Calu3 (cell line): ENCODE data around the gene KIFAP3. TPM values are rescaled to one million over a fixed set of nuclear protein-coding genes. Genes with fewer than 3 reads are reported as not detected.

Experiments used
- BruUV-seq: library from RNA; stranded (reverse); fragments of 400-500 nt; replicated peaks from 2 replicates; lab custom pipeline; 2021; lab: Mats Ljungman, UMichigan
- CTCF ChIA-PET: fragments of 300-600 bp; sonication (Branson Sonifier 250); formaldehyde crosslinking; loops from one replicate; lab custom pipeline; 2022; ENCODE audit warnings: antibody characterized with exemption; lab: Charles Lee
- DNase-seq: peaks from one replicate; pipeline ENCODE4 v3.0.0; 2022
- H3K27ac Mint-ChIP-seq: one replicate; pipeline ENCODE4 v1.8.0; 2022; ENCODE audit warnings: mixed read lengths; ENCODE audit not compliant: unreplicated experiment
- H3K27me3 Mint-ChIP-seq: one replicate; pipeline ENCODE4 v1.8.0; 2022; ENCODE audit warnings: mixed read lengths; ENCODE audit not compliant: unreplicated experiment
- H3K36me3 Mint-ChIP-seq: one replicate; pipeline ENCODE4 v1.8.0; 2022; ENCODE audit warnings: mild to moderate bottlenecking, moderate library complexity, mixed read lengths; ENCODE audit not compliant: insufficient read depth, unreplicated experiment
- H3K4me1 Mint-ChIP-seq: one replicate; pipeline ENCODE4 v1.8.0; 2022; ENCODE audit warnings: mild to moderate bottlenecking, low read depth, mixed read lengths; ENCODE audit not compliant: unreplicated experiment
- H3K4me3 Mint-ChIP-seq: one replicate; pipeline ENCODE4 v1.8.0; 2022; ENCODE audit warnings: mild to moderate bottlenecking, low read depth, moderate library complexity, mixed read lengths; ENCODE audit not compliant: unreplicated experiment
- H3K9me3 Mint-ChIP-seq: one replicate; pipeline ENCODE4 v1.8.0; 2022; ENCODE audit warnings: low read depth, mixed read lengths; ENCODE audit not compliant: unreplicated experiment
- CTCF ChIP-seq: fragments of 200-600 bp; IDR thresholded peaks from one replicate; pipeline ENCODE4 v1.8.0; 2022; ENCODE audit warnings: antibody characterized with exemption; ENCODE audit not compliant: unreplicated experiment
- intact Hi-C: fragments of 100-400 bp; cut with micrococcal nuclease; formaldehyde crosslinking; loops from one replicate; pipeline ENCODE4 v1.10.0; 2022; ENCODE audit not compliant: unreplicated experiment
- total RNA-seq: library from RNA; stranded (reverse); gene quantifications from 2 replicates; pipeline ENCODE4 v1.2.3, GENCODE V29; 2022

The KIFAP3 gene
- total RNA-seq, 1 experiment from 2014 or later, result 16.2 TPM

- no peak overlapping the region for H3K4me3 Mint-ChIP-seq
- CTCF ChIA-PET, result no interaction called here
- no TSS peak for BruUV-seq
- TF ChIP-seq CTCF, result no peak
- H3K27me3 Mint-ChIP-seq, result no peaks in the 10 kb centered on the region
- no peak overlapping the region for H3K27ac Mint-ChIP-seq
- intact Hi-C loops, result no loop called here
- no peaks in the 10 kb centered on the region for H3K9me3 Mint-ChIP-seq
- no peak for DNase-seq
- H3K36me3 Mint-ChIP-seq, result no peaks in the 10 kb centered on the region
- H3K4me1 Mint-ChIP-seq, result no peaks in the 10 kb centered on the region
Measured at GRCh38 chr1:169968174-169968573, 106.3 kb downstream of the KIFAP3 start.

GRCh38 chr1:169964206-169964605 lies 110.3 kb downstream of the KIFAP3 start:
- no peaks in the 10 kb centered on the region for H3K27me3 Mint-ChIP-seq
- TF ChIP-seq CTCF, result no peak
- intact Hi-C loops, result no loop called here
- CTCF ChIA-PET, result no interaction called here
- no peak overlapping the region for H3K4me3 Mint-ChIP-seq
- no peak overlapping the region for H3K27ac Mint-ChIP-seq
- no peaks in the 10 kb centered on the region for H3K9me3 Mint-ChIP-seq
- H3K36me3 Mint-ChIP-seq, result no peaks in the 10 kb centered on the region
- no TSS peak for BruUV-seq
- no peak for DNase-seq
- no peaks in the 10 kb centered on the region for H3K4me1 Mint-ChIP-seq

- Mint-ChIP-seq H3K27me3 (no peaks in the 10 kb centered on the region), H3K4me1 (no peaks in the 10 kb centered on the region), H3K27ac (no peak overlapping the region), H3K36me3 (no peaks in the 10 kb centered on the region), H3K9me3 (no peaks in the 10 kb centered on the region), H3K4me3 (no peak overlapping the region)
- no peak for TF ChIP-seq CTCF
- no TSS peak for BruUV-seq
- CTCF ChIA-PET, result no interaction called here
- intact Hi-C loops, result no loop called here
- DNase-seq, result no peak
Measured at GRCh38 chr1:169959686-169960085, 114.8 kb downstream of the KIFAP3 start.

GRCh38 chr1:169958987-169959386 lies 115.5 kb downstream of the KIFAP3 start:
- TF ChIP-seq CTCF, result no peak
- no peak overlapping the region for H3K4me3 Mint-ChIP-seq
- no peak overlapping the region for H3K27ac Mint-ChIP-seq
- intact Hi-C loops, result no loop called here
- BruUV-seq, result no TSS peak
- no peaks in the 10 kb centered on the region for H3K27me3 Mint-ChIP-seq
- CTCF ChIA-PET, result no interaction called here
- H3K36me3 Mint-ChIP-seq, result no peaks in the 10 kb centered on the region
- DNase-seq, result no peak
- no peaks in the 10 kb centered on the region for H3K4me1 Mint-ChIP-seq
- H3K9me3 Mint-ChIP-seq, result no peaks in the 10 kb centered on the region
